Endometrium (tissue), 2 donors: ENCODE data around the gene HLA-G.
"Not testable (repeated sequence)": the region's sequence is repeated elsewhere in the genome, so short reads cannot be mapped to it uniquely, and the experiment has no call there.

ENCODE experiments used
- FAIRE-seq: peaks from 2 replicates; lab custom pipeline; 2012; peaks lifted over from hg19 to GRCh38; lab: Jason Lieb, UNC
- donor health status: control.
- donor health status: control.

HLA-G gene

DNA sequence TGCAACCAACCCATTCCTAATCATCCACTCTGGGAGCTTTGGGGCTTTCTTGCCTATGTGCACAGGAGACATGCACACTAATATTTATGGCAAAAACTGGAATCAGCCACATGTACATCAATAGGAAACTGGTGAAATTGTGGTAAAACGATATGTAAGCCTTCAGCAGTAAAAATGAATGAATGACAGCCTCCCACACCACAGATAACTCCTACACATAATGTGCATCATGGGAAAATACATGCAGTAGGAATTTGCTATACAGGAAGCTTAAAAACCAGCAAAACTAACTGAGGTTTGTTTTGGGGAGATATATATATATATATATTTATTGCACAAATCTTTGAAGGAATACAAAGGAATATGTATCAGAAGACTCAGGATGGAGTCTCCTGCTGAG, 47.6 kb downstream of the HLA-G start:
- FAIRE-seq = no peak

DNA sequence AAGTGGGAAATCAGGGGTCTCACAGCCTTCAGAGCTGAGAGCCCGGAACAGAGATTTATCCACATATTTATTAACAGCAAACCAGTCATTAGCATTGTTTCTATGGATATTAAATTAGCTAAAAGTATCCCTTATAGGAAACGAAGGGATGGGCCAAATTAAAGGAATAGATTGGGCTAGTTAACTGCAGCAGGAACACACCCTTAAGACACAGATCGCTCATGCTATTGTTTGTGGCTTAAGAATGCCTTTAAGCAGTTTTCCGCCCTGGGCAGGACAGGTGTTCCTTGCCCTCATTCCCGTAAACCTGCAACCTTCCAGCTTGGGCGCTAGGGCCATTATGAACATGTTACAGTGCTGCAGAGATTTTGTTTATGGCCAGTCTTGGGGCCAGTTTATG, 48.1 kb downstream of the HLA-G start:
- not testable (repeated sequence) for FAIRE-seq
